Measurements from ENCODE around the gene PRKAG2.
A peak's percentile ranks its signal among the peaks of the same experiment; 100 is the strongest.

PRKAG2 gene

GRCh38 chr7:151755131-151755801 lies 121.6 kb downstream of the PRKAG2 start:
- H3K27ac ChIP-seq = no peak overlapping the region
- H3K79me2 ChIP-seq = peaks cover 4% of the 10 kb centered on the region
- no peak overlapping the region for H3K4me2 ChIP-seq (ENCODE audit: low read length)
- no peak overlapping the region for H3K9ac ChIP-seq
- no peaks in the 10 kb centered on the region for H3K9me3 ChIP-seq (ENCODE audit: control insufficient read depth, low read length)
- H3K36me3 ChIP-seq (ENCODE audit: control insufficient read depth, insufficient read depth, low read length) = no peaks in the 10 kb centered on the region
- no peaks in the 10 kb centered on the region for H3K27me3 ChIP-seq (ENCODE audit: control insufficient read depth, insufficient read depth, low read length)
- H3K4me3 ChIP-seq (ENCODE audit: low read depth, low read length) = no peak overlapping the region
- H2AFZ ChIP-seq = no peak overlapping the region
- TF ChIP-seq, protein P1, sequence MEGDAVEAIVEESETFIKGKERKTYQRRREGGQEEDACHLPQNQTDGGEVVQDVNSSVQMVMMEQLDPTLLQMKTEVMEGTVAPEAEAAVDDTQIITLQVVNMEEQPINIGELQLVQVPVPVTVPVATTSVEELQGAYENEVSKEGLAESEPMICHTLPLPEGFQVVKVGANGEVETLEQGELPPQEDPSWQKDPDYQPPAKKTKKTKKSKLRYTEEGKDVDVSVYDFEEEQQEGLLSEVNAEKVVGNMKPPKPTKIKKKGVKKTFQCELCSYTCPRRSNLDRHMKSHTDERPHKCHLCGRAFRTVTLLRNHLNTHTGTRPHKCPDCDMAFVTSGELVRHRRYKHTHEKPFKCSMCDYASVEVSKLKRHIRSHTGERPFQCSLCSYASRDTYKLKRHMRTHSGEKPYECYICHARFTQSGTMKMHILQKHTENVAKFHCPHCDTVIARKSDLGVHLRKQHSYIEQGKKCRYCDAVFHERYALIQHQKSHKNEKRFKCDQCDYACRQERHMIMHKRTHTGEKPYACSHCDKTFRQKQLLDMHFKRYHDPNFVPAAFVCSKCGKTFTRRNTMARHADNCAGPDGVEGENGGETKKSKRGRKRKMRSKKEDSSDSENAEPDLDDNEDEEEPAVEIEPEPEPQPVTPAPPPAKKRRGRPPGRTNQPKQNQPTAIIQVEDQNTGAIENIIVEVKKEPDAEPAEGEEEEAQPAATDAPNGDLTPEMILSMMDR (IDR thresholded peaks at IDR 0.05) = no peak
- peaks cover 3% of the 10 kb centered on the region for H3K4me1 ChIP-seq

GRCh38 chr7:151754688-151755130 lies 122.2 kb downstream of the PRKAG2 start:
- Histone ChIP-seq H3K27ac (no peak overlapping the region), H3K9me3 (ENCODE audit: control insufficient read depth, low read length) (no peaks in the 10 kb centered on the region), H3K79me2 (peaks cover 4% of the 10 kb centered on the region), H3K36me3 (ENCODE audit: control insufficient read depth, insufficient read depth, low read length) (no peaks in the 10 kb centered on the region), H2AFZ (no peak overlapping the region), H3K4me1 (peaks cover 3% of the 10 kb centered on the region), H3K4me2 (ENCODE audit: low read length) (no peak overlapping the region), H3K9ac (no peak overlapping the region), H3K4me3 (ENCODE audit: low read depth, low read length) (no peak overlapping the region), H3K27me3 (ENCODE audit: control insufficient read depth, insufficient read depth, low read length) (no peaks in the 10 kb centered on the region)
- TF ChIP-seq, protein P1 (IDR thresholded peaks at IDR 0.05) = no peak

DNA sequence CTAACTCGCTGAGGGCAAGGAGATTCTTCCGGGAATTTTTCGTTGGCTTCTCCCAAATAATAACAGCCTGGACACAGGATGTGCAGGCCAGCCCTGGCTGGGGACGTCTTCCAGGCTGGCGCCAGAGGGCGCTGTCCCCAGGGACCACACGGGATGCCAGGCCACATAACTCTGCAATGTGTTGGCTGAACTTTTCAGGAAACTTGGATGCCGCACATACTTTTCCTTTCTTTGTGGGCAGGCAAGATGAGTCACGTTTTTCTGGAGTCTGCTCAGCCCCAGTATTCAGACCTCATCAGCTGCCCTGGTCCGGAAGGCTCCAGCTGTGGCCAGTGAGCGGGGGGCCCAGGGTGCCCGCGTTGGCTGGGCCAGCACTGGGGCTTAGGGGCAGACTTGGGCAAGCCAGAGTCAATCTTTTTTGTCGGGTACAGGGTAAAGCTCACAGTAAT lies 122.7 kb downstream of the PRKAG2 start:
- Histone ChIP-seq H3K36me3 (ENCODE audit: control insufficient read depth, insufficient read depth, low read length) (no peaks in the 10 kb centered on the region), H3K27me3 (ENCODE audit: control insufficient read depth, insufficient read depth, low read length) (no peaks in the 10 kb centered on the region), H3K9ac (no peak overlapping the region), H3K4me2 (ENCODE audit: low read length) (no peak overlapping the region), H3K9me3 (ENCODE audit: control insufficient read depth, low read length) (no peaks in the 10 kb centered on the region), H3K4me1 (no peaks in the 10 kb centered on the region), H3K4me3 (ENCODE audit: low read depth, low read length) (no peak overlapping the region), H2AFZ (no peak overlapping the region), H3K79me2 (peaks cover 2% of the 10 kb centered on the region), H3K27ac (no peak overlapping the region)
- TF ChIP-seq, protein P1 (IDR thresholded peaks at IDR 0.05) = peak; percentile 30

- Histone ChIP-seq H3K9ac (no peak overlapping the region), H3K79me2 (no peaks in the 10 kb centered on the region), H3K36me3 (ENCODE audit: control insufficient read depth, insufficient read depth, low read length) (no peaks in the 10 kb centered on the region), H3K27me3 (ENCODE audit: control insufficient read depth, insufficient read depth, low read length) (no peaks in the 10 kb centered on the region), H3K4me3 (ENCODE audit: low read depth, low read length) (no peak overlapping the region), H3K27ac (no peak overlapping the region), H2AFZ (no peak overlapping the region), H3K4me1 (no peaks in the 10 kb centered on the region), H3K4me2 (ENCODE audit: low read length) (no peak overlapping the region), H3K9me3 (ENCODE audit: control insufficient read depth, low read length) (no peaks in the 10 kb centered on the region)
- TF ChIP-seq, protein P1 (IDR thresholded peaks at IDR 0.05) = no peak
Observed at GRCh38 chr7:151752816-151753595, 123.9 kb downstream of the PRKAG2 start.
